Bronchial epithelial cell (primary cell): ENCODE results near the gene UBE2Q2. TPM values are rescaled to one million over a fixed set of nuclear protein-coding genes. Genes with fewer than 3 reads are reported as not detected.
"Not testable (repeated sequence)": the region's sequence is repeated elsewhere in the genome, so short reads cannot be mapped to it uniquely, and the experiment has no call there.

Experiments used
- DNase-seq: peaks from one replicate; pipeline ENCODE4 v3.0.0-alpha.2; 2010; ENCODE audit warnings: low read depth
- FAIRE-seq: peaks from 2 replicates; lab custom pipeline; 2011; peaks lifted over from hg19 to GRCh38; lab: Jason Lieb, UNC
- H3K27me3 ChIP-seq: 2 replicates; pipeline ENCODE4 v1.5.1; 2011; ENCODE audit warnings: low read length; ENCODE audit not compliant: control insufficient read depth, insufficient read depth
- H3K36me3 ChIP-seq: 2 replicates; pipeline ENCODE4 v1.5.1; 2011; ENCODE audit warnings: low read length; ENCODE audit not compliant: control insufficient read depth, insufficient read depth
- H3K4me3 ChIP-seq: 2 replicates; pipeline ENCODE4 v1.5.1; 2011; ENCODE audit warnings: mild to moderate bottlenecking, low read depth, low read length, control low read depth
- CTCF ChIP-seq: IDR thresholded peaks from 2 replicates; pipeline ENCODE4 v1.5.1; 2011; ENCODE audit warnings: mild to moderate bottlenecking, moderate library complexity, low read length, control low read depth, inconsistent platforms; ENCODE audit not compliant: insufficient read depth, severe bottlenecking
- total RNA-seq: library from RNA; depleted of rRNA; stranded (reverse); fragments of >200 nt; gene quantifications from 2 replicates; pipeline ENCODE4 v1.2.1, GENCODE V29; 2014

The UBE2Q2 gene
- total RNA-seq, 1 donor from 2014 or later = 32.1 TPM

DNA sequence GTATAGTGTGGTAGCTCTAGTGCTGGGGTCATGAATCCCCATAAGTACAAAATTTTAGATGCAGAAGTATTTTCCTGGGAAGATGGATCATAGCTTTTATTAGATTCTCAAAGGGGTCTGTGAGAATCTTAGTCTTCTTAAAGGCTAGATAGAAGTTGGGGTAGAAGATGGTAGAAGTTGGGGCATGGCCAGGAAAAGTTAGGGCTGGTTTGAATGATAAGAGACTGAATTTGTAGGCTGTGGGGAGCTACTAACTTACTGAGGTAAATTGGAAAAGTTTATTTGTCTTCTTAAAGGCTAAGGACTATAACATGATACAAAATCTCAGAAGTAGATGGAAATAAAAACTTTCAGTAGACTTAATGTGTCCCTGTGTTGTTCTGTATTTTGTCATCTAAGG is 1.6 kb upstream of the UBE2Q2 start:
- no peaks in the 10 kb centered on the region for H3K27me3 ChIP-seq
- DNase-seq (no peak), FAIRE-seq (no peak)
- no peak for TF ChIP-seq CTCF
- no peaks in the 10 kb centered on the region for H3K36me3 ChIP-seq
- H3K4me3 ChIP-seq = no peak overlapping the region

GRCh38 chr15:75843678-75844581 is 683 bp downstream of the UBE2Q2 start:
- DNase-seq = peak; percentile 33
- Histone ChIP-seq H3K27me3 (no peaks in the 10 kb centered on the region), H3K36me3 (no peaks in the 10 kb centered on the region), H3K4me3 (peak overlapping the region; percentile 86)
- FAIRE-seq = no peak
- TF ChIP-seq CTCF = no peak

DNA sequence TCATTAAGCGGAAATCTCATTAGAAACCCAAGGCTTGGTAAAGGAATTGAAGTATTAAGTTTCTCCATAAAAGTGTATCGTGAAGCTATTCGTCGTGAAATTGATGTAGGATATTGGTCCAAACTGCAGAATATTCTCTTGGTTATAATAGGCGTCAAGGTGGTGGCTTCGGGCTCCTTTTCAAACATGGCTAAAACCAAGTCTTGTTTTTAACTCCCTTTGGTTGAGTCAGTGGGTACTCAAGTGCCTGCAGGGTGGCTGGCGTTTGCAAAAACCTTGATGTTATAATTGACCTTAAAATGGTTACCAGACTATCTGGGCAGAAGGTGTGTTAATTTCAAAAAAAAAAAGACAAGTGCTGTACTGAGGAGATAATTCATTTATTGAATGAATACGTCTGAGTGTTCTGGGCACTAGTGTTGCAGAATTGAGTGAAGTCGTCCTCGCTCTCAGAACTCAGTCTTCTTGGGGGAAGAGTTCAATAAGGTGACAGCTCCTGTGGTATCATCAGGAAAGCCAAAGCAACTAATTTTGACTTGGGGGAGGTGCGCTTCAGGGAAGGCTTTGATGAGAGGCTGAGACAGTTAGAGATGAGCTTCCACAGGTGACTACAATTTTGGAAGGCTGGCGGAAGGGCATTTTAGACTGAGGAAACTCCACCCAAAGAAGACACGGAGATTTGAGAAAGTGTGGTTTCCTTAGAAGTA is 1.5 kb downstream of the UBE2Q2 start:
- Histone ChIP-seq H3K4me3 (peak overlapping the region; percentile 86), H3K27me3 (no peaks in the 10 kb centered on the region), H3K36me3 (no peaks in the 10 kb centered on the region)
- FAIRE-seq = no peak
- no peak for TF ChIP-seq CTCF
- no peak for DNase-seq

DNA sequence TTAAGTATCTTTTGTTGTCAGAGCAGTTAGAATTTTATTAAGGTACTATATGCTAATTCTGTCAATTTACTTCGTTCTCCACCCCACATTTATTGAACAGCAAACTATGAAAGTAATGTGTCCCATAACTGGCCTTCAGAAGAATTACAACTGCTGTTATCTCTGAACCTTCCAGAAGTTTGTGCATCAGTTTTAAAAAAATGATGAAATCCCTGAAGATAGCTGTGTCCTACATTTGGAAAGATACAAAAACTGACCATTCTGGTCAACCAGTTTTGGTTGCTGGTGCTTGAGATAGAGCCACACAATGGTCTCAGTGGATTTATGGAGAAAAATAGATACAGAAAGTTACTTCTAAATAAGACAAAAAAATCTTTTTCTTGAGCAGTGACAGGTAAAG is 5.9 kb downstream of the UBE2Q2 start:
- TF ChIP-seq CTCF = no peak
- no peak overlapping the region for H3K4me3 ChIP-seq
- H3K27me3 ChIP-seq = no peaks in the 10 kb centered on the region
- FAIRE-seq (no peak), DNase-seq (no peak)
- H3K36me3 ChIP-seq = no peaks in the 10 kb centered on the region

- no peak for TF ChIP-seq CTCF
- Histone ChIP-seq H3K4me3 (no peak overlapping the region), H3K27me3 (no peaks in the 10 kb centered on the region), H3K36me3 (no peaks in the 10 kb centered on the region)
- FAIRE-seq = no peak
- DNase-seq = no peak
Measured at GRCh38 chr15:75850708-75851107, 7.5 kb downstream of the UBE2Q2 start.

- not testable (repeated sequence) for H3K4me3 ChIP-seq, DNase-seq, H3K27me3 ChIP-seq, H3K36me3 ChIP-seq, FAIRE-seq
Measured at GRCh38 chr15:75851566-75851965, 8.3 kb downstream of the UBE2Q2 start.
